DMS79 (cell line): ENCODE results near the gene PBX2.
"Not testable (repeated sequence)": the region's sequence is repeated elsewhere in the genome, so short reads cannot be mapped to it uniquely, and the experiment has no call there.

ENCODE experiments used
- DNase-seq: peaks from one replicate; lab custom pipeline; 2025; lab: John Stamatoyannopoulos, UW

PBX2 gene

DNA sequence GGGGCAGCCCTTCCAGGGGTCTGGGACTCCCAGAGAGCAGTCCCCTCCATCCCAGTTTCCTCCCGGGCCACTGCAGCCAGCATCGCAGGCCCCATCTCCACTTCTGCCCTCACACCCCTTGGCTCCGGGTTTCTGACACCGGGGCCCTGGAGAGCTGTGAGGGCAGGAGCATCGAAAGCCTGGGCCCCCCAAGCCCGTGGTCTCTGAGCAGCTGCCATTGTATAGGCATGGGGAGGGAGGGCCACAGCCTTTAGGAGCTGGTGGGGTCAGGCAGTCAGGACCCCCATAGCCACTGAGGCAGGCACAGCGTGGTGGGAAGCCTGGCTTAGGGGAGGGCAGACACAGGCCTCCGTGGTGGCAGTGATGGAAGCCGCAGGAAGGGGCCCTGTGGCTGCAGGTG, 12.2 kb upstream of the PBX2 start:
- no peak for DNase-seq

DNA sequence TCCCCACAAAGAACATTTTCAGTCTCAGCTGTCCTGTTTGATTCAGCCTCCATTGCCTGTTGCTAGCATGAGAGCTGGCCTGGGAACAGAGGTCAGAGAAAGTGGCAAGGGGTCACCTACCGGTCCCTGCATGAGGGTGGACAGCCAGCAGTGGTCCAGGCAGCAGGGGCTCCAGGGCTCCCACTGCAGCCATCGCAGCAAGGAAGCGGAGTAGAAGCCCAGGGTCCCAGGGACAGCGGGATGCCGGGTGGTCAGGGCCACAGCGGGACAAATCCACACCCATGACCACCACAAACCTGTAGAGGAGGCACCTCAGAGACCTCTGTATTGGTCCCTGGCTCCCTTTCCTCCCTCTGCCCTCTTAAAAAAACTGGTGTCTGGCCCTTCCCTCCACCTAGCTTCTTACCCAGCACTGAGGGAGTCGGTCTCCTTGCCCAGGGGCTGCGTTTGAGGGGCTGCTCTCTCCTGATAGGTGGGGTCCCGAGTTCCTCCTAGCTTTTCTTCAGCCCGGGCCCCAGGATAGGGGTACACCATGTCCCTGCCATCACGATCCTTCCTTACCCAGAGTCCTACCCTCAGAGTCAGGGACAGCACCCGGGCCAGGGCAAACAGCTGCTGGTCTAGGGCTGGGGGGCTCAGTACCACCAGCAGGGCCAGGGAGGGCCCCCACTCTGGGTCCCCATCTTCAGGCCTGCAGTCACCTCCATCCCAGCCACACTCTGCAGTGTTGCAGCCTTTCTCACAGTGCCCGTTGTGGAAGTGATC, 10.9 kb upstream of the PBX2 start:
- no peak for DNase-seq

DNA sequence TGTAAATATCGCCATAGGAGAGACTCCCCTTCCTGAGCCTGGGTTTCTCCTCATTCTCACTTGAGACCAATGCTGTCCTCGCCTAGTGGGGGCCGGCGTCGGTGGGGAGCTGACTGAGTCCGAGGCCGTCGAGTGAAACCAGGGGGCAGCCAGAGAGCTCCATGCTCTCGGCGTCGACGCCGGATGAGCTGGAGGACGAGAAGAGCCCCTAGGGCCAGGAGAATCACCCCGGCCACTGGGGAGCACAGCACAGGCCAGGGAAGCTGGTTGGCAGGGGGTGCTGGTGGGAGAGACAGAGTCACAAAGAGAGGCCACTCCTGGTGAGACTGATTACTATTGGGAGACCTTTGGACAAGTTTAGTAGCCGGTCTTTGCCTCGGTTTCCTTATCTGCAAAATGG, 8.9 kb upstream of the PBX2 start:
- no peak for DNase-seq

DNA sequence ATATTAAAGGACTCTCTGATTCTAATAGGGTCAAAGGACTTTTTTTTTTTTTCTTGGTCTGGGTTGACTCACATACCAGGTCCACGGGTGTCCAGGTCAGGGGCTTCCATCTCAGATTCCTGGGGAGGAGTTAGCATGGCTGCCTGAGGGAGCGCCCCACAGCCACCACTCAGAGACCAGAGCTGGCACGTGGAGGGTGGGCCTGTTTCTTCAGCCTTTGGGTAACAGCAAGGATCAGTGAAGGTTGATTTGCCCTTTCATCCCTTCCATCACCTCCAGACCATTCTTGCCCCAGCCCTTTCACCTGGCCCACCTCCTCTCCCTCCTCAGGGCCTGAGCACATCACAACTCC, 8.3 kb upstream of the PBX2 start:
- no peak for DNase-seq

DNA sequence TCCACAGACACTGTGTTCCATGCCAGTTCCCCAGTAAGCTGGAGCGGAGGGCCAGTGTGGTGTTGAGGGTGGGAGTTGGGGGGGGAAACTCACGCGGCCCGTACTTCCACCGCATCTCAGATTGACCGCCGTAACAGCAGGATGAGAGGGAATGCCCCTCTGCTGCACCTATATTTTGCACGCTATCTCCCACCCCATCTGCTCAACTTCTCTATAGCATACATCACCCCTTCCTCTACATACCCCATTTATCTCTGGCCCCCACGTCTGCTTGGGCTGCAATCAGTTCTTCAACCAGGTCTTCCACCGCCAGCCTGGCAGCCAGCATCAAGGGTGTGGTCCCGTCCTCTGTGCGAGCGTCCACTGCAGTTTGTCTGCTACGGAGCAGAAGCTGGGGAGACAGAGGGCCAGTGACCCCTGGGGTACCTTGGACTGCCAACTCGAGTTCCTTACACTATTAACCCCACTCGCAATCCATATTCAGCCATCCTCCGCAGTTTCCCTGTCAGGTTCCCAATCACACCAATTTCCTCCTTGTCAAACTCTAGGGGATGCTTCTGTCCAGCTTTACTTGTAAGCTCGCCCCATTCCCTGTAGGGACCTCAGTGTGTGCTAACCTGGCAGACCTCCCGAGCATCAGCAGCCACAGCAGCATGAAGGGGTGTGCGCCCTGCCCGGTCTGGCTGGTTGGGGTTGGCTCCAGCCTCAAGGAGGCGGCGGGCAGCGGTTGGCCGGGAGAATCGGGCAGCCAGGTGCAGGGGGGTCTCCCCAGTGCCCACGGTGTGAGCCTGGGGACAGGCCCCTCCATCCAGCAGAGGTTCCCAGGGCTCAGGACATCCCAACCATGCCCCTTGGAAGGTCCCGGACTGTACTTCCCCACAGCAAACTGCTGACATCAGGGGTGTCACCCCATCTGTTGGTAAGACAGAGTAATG, 6.9 kb upstream of the PBX2 start:
- DNase-seq = no peak

- DNase-seq = peak; percentile 83
Observed at GRCh38 chr6:32195902-32196681, 6.1 kb upstream of the PBX2 start.

DNA sequence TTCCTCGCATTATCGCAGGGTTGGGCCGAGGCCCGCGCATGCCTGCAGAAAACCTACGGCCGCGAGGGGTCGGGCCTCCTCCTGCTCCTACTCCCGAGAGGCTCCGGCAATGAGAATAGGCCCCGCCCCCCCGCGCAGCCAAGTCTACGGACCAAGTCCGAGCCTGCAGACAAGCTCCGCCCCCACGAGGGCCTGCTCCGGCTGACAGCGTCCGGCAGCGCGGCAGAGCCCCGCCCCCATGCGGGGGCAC, 5.6 kb upstream of the PBX2 start:
- DNase-seq = peak; percentile 99

GRCh38 chr6:32194825-32195651, 5.0 kb upstream of the PBX2 start:
- no peak for DNase-seq

DNA sequence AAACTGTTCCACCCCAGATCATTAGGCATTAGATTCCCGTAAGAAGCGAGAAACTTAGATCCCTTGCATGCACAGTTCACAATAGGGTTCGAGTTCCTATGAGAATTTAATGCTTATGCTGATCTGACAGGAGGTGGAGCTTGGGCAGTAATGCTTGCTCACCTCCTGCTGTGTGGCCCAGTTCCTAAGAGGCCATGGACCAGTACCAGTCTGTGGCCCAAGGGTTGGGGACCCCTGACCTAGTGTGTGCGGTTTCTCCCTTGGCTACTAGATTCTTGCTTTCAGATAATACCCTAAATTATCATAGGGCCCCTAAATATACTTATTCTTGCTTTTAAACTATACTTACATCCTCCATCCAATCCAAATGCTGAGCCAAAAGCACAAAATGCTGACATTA, 4.4 kb upstream of the PBX2 start:
- no peak for DNase-seq

- DNase-seq = not testable (repeated sequence)
Observed at GRCh38 chr6:32193096-32193495, 3.1 kb upstream of the PBX2 start.

DNA sequence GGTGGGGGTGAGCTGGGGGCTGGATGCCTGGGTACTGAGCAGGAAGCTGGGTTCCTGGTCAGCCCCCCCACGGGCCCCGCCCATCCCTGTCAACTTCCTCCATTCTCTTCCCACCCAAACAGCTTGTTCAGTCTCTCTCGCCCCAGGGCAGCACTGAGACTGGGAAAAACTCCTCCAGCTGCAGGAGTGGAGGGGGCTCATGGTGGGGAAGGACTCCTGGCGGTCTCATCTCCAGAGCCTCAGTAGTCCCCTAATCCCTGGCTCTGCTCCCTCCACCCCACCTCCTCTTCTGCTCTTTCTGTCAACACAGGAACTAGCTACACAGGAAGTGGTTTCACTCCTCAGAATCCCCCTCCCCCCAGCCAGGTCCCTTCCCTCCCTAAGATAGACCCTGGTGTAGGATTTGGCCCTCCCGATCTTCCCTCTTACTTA, 2.6 kb upstream of the PBX2 start, which contains the start of gene GPSM3:
TSS of gene GPSM3 (minus strand) at position 36 of the 432 bp plus-strand sequence. CDS start 130 bp downstream, outside the sequence.
- DNase-seq = no peak

GRCh38 chr6:32191696-32192607, 1.9 kb upstream of the PBX2 start:
- DNase-seq = no peak

- DNase-seq = no peak
Observed at GRCh38 chr6:32190911-32191677, 1.1 kb upstream of the PBX2 start.

DNA sequence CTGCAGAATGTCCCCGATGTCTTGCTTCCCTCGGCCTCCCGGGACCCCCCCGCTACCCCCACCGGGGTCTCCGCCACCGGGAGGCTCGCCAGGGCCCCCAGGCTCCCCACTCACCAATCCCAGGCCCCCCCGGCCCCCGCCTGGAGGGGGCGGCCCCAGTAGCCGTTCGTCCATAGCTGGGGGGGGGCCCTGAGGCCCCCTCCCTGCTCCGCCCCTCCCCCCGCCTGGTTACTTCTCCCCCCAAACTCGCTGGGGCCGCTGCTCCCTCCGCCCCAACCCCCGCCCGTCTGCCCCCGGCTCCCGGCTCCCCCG, 304 bp downstream of the PBX2 start:
- DNase-seq = no peak

DNA sequence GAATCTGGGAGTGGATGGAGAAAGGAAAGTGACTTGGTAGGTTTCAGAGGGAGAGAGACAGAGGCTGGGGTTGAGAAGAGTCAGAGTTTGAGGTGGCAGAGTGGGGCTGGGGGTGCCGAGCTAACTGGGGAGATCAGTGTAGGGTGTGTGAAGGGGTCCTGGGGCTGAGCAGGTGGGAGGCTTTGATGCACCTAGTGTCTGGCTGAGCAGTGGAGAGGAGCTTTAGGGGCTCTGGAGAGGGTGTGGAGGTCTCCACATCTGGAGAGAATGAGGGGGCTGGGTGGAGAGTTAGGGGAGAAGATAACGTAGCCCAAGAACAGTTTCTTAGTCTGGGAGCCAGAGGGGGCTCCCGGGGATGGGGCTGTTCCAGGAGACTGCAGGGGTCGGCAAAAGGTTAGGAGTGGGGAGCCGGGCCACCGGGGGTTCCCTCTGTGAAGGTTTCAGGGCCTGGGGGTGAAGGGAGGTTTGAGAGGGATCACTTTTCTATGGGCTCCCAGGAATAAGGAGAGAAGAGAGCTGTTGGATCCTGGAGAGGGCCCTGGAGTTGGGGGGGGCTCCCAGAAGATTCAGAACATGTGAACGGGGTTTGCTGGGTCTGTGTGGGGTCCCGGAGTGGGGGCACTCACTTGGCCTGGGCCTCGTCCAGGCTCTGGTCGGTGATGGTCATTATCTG, 797 bp downstream of the PBX2 start:
- no peak for DNase-seq

DNA sequence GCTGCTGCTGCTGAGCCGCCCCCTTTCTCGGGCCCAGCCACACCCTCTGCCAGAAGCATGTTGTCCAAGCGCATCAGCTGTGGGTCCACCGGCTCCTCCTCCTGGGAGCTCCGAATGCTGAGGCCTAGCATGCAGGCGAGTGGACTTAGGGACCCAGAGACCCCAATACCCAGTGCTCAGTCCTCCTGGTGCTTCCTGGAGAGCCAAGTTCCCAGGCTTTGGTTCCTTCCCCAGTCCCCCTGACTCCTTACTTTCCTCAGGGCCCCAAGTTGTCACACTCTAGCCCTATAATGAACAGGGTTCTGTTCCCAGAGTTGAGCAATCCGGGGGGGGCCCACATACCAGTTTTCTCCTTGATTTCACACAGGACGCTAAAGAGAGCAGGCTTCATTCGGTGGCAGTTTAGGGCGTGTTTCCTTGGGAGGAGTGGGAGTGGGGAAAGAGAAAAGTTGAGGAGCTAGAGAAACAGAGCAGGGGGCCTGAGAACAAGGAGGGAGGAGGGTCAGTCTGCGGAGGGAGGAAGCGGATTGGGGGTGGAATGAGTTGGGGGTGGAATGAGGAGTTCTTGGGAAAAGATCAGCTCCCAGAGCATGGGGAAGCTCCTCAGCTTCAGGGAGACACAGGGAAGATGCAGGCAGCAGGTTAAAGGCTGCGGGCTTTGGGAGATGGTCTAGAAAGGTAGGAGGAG, 1.5 kb downstream of the PBX2 start:
- no peak for DNase-seq

DNA sequence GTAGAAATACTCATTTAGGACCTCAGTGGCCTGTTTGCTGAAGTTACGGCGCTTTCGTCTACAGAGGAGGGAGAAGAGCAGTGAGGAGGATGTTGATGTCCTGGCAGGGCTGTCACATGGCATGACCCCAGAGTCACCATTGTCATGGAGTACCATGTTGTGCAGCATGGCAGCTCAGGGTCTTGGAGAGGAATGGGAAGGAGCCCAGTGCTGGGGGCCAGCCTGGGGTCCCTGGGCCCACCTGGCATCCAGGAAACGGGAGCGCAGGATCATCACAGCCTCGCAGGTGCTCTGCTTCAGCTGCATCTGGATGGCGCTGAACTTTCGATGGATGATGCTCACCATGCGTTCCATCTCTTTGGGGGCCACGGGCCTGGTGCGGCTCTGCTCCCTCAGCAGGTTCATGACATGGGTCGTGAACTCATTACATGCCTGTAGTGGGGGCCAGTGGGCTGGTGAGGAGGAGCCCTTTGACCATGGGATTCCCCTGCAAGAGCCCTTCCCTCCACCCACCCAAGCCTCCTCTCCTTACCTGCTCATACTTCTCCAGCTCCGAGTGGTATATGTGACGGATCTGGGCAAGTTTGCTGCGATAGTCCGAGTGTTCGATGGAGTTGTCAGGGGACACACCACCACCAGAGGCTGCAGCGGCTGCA, 2.1 kb downstream of the PBX2 start:
- DNase-seq = not testable (repeated sequence)

- no peak for DNase-seq
Observed at GRCh38 chr6:32187009-32187709, 2.8 kb downstream of the PBX2 start.
